Measurements from ENCODE around the gene PHYKPL.
"Not testable (repeated sequence)": the region's sequence is repeated elsewhere in the genome, so short reads cannot be mapped to it uniquely, and the experiment has no call there.

The PHYKPL gene

DNA sequence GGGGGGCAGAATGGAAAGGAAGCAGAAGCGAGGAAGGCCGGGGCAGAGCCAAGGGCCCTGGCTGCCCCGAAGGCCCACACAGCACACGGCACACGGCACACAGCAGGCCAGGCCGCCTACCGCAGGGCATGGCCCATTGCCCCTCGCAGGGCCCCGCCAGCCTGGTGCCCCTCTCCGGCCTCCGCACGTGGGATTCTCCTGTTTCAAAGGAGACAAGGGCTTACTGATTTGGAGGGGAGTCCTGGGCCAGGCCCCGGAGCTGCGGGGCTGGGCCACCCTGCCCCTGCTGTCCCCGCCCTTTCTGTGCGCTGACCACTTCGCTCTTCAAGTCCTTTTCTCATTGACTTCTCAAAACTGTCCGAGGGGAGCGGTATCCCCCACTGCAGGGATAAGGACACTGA is 7.7 kb upstream of the PHYKPL start:
- no peak for DNase-seq (ENCODE audit: low read depth in 1 of 2, low spot score in 1 of 2)

DNA sequence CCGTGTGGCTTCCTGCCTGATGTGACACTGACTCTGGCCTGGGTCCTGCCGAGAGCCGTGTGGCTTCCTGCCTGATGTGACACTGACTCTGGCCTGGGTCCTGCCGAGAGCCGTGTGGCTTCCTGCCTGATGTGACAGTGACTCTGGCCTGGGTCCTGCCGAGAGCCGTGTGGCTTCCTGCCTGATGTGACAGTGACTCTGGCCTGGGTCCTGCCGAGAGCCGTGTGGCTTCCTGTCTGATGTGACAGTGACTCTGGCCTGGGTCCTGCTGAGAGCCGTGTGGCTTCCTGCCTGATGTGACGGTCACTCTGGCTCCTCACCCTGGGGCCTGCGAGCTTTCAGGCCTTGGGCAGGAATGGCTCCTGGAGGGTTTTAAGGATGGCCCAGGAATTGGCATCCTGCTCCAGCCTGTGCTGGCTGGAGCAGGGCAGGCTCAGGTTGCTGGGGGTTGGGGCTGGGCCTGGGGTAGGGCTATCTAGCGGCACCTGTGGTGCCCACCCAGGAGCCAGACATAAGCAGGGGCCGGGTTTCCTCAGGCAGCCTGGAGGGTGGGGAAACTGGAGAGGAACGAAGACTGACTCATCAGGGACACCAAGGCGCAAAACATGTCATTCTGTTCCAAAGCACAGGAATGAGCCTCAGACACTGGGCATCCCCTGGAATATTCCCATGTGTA is 7.2 kb upstream of the PHYKPL start:
- DNase-seq (ENCODE audit: low read depth in 1 of 2, low spot score in 1 of 2), result not testable (repeated sequence)

GRCh38 chr5:178238711-178239592 is 6.3 kb upstream of the PHYKPL start:
- DNase-seq (ENCODE audit: low read depth in 1 of 2, low spot score in 1 of 2), result no peak

DNA sequence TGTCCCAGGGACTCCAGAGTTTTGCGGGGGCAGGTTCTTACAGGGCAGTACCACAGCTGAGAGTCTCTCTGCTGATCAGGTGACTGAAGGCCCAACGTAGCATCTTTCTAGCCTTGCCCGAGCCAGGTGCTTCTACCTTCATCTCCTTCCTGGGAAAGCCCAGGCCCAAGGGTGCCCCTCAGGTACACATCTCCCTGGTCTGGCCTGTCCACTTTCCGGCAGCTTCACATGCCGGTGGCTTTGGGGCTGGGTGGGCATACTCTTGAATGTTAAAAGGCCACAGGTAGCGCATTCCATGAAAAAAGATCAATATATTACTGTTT is 5.7 kb upstream of the PHYKPL start:
- no peak for DNase-seq (ENCODE audit: low read depth in 1 of 2, low spot score in 1 of 2)

DNA sequence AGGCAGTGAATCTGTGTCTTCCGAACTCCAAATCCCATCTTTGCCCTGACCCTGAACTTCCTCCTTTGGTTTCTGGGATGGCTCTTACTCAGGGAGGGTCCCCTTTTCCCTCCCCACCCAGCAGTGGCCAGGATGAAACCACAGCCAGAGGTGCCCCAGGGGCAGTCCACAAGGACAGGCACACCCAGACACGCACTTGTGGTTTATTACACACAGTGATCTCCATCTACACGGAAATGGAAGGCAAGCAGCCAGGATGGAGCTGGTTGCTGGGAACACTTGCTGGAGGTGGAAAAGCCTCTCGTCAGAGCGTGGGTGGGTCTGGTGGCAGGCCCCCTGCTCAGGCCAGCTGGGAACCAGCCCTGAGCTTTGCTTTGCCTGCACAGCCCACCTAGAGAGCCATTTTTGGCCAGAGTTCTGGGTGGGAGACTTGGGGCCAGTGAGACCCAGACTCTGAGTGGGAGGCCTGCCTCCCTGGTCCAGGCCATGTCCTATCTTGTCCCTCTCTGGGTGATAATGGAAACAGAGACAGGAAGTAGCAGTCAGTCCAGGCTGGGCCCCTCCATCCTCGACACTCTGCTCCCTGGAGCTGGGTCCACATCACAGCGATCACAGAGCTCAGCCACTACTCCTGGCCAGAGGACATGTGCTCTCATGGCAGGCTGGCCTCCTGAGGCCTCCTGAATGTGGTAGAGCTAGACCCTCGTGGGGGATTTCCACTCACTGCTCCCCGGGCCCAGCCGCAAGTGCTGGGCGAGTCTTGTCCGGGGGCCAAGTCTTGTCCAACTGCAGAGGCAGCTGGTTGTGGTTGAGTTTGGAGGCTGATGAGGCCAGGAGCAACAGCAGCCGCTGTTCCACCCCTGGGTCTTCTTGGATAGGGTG is 5.1 kb upstream of the PHYKPL start:
- no peak for DNase-seq (ENCODE audit: low read depth in 1 of 2, low spot score in 1 of 2)

DNA sequence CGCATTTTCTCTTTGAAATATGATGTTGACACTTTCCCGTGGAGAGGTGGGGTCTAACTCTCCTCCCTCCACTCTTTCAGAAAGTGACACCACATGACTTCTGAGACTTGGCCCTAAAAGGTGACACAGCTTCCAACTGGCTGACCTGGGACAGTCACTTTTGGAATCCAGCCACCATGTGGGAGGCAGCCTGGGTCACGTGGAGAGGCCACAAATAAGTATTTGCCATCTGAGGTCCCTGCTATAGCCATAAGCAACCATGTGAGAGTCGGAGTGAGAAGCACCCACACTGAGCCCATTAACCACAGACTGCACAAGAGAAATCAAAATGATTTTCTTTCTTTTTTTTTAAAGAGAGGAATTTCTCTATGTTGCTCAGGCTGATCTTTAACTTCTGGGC is 4.1 kb upstream of the PHYKPL start:
- DNase-seq (ENCODE audit: low read depth in 1 of 2, low spot score in 1 of 2), result no peak

DNA sequence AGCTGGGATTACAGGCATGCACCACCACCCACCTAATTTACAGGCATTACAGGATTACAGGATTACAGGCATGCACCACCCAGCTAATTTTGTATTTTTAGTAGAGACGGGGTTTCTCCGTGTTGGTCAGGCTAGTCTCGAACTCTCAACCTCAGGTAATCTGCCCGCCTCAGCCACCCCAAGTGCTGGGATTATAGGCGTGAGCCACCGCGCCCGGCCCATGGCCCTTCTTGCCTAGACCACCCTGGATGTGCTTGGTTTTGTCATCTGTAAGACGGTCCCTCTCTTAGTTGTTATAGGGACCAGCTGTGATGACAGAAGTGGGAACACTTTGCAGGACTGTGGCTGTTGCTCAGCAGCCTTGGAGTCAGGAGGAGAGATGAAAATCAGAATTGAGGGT is 3.5 kb upstream of the PHYKPL start:
- no peak for DNase-seq (ENCODE audit: low read depth in 1 of 2, low spot score in 1 of 2)

DNA sequence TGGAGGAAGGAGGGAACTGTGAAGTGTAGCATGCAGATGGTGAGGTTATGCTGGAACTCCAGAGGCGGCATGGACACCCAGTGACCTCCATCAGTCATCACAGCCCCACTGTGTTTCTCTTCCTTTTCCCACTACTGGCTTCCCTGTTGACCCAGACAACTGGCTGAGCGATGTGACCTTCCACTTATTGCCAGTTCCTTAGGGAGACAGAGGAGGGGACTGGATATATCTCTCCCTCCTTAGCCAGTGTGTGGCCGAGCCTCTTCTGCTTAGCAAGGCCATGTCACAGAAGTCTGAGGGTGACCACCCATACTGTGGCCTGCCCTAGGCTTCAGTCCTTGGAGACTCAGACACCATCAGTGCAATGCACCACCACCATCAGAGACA is 3.0 kb upstream of the PHYKPL start:
- no peak for DNase-seq (ENCODE audit: low read depth in 1 of 2, low spot score in 1 of 2)

DNA sequence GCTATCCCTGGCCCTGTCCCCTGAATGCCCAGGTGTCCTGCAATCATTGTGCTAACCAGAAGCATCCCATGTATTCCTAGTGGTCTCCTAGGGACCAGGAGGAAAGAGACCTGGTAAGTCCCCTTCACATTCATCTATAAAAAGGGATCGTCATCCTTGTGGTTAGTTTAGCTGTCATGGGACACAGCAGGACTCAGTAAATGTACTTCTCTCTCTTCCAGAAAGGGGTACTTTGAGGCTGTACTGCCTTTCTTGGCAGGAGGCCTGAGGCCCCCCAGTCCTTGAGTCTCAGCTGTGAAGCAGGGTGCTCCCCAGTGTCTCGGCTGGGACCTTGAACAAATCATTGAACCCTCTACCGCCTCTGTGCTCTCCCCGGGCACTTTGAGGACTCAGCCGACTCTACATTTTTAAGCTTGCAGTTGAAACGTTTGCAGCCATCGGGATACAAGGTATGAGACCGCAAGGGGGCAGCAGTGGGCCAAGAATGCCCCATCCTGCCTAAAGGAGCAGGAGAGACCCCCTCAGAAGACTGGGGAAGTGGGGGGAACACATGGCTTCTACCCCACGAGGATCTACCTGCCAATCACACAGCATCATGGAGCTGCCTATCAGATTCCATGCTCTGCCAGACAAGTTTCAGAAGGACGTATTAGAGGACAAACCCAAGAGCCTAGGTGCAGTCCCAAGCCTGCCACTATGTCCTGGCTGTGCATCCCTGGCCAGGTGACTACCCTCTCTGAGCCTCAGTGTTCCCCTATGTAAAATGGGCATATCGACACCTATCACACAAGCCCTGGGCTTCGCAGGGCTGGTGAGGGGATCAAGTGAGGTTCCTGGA is 2.4 kb upstream of the PHYKPL start:
- peak; percentile 56 to 62 for DNase-seq (ENCODE audit: low read depth in 1 of 2, low spot score in 1 of 2)

DNA sequence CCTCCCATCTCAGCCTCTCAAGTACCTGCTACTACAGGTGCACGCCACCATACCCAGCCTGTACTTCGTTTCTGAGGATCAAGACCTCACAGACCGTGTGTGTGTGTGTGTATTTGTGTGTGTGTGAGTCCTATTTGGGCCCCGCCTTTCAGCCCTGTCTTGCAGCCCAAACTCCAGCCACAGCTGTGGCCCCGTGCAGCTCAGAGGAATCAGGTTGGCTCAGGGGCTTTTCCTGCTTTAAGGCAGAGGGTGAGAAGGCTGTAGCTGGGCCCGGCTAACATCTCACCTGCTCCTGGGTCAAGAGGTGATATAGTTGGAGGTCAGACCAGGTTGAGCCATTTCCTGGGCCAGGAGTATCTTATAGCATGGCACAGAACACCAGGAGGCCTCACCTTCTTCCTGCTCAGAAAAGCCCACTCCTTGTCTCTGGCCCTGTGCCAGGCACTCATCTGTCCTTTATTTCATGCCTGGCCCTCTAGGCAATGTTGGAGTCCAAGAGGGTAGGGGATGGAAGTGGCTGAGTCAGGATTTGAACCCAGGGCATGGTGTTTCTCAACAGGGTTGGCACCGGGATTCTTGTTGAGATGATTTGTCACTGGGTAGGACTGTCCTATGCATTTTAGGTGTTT is 1.6 kb upstream of the PHYKPL start:
- DNase-seq (ENCODE audit: low read depth in 1 of 2, low spot score in 1 of 2), result no peak

DNA sequence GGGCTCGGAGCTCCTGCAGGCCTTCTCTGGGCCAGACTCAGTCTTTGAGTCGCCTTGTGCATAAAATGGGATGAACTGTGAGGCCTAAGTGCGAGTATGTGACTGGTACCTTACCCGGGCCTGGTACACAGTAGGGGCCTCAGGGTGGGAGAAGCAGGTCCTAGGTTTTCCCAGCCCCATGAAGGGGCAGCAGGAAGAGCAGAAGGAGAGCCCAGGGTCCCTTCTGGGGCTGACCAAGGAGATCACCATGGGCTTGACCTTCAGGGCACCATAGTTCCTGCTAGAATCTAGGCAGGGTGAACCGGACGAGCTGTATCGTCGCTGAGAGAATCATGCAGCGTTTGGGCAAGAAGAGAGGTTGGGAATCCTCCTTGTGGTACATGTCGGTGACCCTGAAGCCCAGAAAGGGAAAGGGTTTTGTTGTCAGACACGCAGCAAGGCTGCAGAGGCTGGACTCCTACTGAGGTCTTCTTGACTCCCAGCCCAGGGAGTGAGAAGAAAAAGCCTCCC is 373 bp upstream of the PHYKPL start:
- DNase-seq (ENCODE audit: low read depth in 1 of 2, low spot score in 1 of 2), result no peak

DNA sequence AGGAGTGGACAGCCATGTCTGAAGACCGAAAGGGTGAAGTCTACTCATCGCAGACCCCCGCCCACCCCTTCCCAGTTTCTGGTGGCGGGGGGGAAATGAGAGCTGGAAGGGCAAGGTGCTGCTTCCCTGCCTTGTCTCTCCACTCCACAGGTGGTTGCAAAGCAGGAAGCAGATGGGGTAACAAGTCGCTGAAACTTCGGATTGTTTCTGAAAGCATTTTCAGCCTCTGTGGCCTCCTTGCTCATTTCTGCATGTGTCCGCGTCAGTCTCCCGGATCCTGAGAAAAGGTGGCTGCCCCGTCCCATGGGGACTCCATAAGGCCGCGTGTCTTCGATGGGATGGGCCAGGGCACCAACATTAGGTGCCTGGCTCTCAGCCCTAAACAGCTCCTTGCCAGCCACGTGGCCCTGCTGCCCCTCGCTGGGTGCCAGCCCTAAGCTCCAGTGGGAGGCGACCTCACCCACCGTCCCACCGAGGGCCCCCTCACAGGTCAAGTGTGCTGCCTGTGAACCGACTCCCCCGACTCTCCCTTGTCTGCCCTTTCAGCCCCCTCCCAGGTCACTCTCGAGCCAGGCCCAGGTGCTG is 971 bp downstream of the PHYKPL start:
- no peak for DNase-seq (ENCODE audit: low read depth in 1 of 2, low spot score in 1 of 2)

- no peak for DNase-seq (ENCODE audit: low read depth in 1 of 2, low spot score in 1 of 2)
Observed at GRCh38 chr5:178230879-178231538, 1.6 kb downstream of the PHYKPL start.

DNA sequence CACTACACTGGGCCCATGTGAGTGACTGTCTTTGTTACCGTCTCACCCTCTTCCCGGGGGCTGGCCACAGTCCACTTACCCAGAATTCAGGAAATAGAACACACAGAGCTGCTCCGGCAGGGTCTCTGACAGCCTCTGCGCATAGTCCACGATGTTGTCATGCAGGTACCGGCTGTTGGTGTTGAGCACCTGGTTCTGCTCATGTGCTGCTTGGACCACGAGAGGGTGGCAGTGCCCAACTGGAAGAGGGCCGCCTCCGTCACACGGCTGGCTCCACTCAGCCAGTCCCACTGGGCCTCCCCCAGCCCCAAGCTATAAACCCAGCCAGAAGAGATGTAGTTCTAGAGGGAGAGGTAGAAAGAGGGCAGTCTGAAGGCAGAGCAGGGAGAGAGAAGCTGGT is 2.7 kb downstream of the PHYKPL start:
- DNase-seq (ENCODE audit: low read depth in 1 of 2, low spot score in 1 of 2), result no peak

GRCh38 chr5:178229111-178229510 is 3.5 kb downstream of the PHYKPL start:
- DNase-seq (ENCODE audit: low read depth in 1 of 2, low spot score in 1 of 2), result not testable (repeated sequence)

- no peak for DNase-seq (ENCODE audit: low read depth in 1 of 2, low spot score in 1 of 2)
Observed at GRCh38 chr5:178228609-178229008, 4.0 kb downstream of the PHYKPL start.

DNA sequence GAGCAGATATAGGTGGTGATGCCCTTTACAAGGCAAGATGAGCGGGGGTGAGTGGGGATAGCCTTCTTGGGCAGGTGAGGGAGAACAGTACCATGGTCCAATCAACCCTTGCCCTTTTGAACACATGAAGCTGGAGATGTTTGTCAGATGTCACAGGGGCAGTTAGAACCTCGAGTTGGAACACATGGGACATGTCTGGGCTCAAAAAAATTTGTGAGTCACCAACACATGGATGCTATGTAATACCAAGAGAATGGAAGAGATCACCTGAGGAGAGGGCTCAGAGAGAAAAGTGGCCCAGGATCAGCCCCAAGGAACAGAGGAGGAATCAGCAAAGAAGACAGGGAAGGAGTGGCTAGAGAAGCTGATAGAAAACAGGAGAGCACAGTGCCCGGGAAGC is 4.7 kb downstream of the PHYKPL start:
- no peak for DNase-seq (ENCODE audit: low read depth in 1 of 2, low spot score in 1 of 2)

DNA sequence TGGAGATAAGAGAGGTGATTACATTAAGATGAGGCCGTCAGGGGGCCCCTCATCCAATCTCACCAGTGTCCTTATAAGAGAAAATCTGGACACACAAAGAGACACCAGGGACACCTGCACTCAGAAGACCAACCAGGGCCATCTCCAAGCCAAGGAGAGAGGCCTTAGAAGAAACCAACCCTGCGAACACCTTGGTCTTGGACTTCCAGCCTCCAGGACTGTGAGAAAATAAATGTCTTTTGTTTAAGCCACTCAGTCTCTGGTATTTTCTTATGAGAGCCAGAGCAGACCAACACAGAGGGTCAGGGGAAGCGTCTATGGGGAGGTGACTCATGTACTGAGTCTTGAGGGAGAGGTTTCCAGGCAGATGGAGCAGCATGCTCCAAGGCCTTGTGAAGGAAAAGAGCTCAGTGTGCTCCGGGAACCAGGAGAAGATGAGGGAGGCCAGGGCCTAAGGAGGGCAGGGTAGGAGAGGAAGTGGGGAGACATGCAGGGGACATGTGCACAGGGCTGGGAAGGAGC is 5.4 kb downstream of the PHYKPL start:
- no peak for DNase-seq (ENCODE audit: low read depth in 1 of 2, low spot score in 1 of 2)

DNA sequence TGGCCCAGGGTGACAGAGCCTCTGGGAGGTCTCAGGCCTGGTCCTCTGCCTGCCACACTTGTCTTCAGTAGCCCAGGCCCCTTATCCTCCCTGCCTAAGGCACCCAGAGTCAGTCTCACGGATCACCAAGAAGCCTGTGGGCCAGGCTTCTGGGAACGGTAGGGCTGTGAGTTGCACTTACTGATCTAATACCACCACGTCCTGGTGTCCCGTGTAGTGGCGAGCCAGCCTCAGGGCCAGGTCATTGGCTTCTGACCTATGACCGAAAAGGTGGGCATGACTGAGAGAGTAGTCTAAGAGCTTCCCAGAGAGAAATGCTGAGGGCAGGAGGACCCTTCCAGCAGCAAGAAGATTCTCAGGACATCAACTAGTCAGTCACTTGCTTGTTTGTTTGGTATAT is 7.4 kb downstream of the PHYKPL start:
- no peak for DNase-seq (ENCODE audit: low read depth in 1 of 2, low spot score in 1 of 2)
